Posterior cingulate gyrus (tissue), 11 donors: ENCODE data around the gene RNU1-4.
"Not testable (repeated sequence)": the region's sequence is repeated elsewhere in the genome, so short reads cannot be mapped to it uniquely, and the experiment has no call there.

Source experiments
- DNase-seq, 10 donors: peaks; one replicate each; pipeline versions ENCODE4 v3.0.0 to v3.0.0-alpha.2; 2020 to 2021; ENCODE audit warnings: mixed read lengths in 3 of 10
- intact Hi-C: fragments of 100-400 bp; cut with DNase I; formaldehyde crosslinking; loops from one replicate; pipeline ENCODE4 v1.15.1; 2023

Gene RNU1-4

GRCh38 chr1:16740047-16740964, at the start of gene RNU1-4:
TSS of gene RNU1-4 (plus strand) at chr1:16740516.
- intact Hi-C loops, DNase-seq: not testable (repeated sequence)

GRCh38 chr1:16690971-16691682, 49.2 kb upstream of the RNU1-4 start:
- intact Hi-C loops = not testable (repeated sequence)
- DNase-seq = peak in 1 of 10 donors; percentile 11

- intact Hi-C loops, DNase-seq: not testable (repeated sequence)
These were observed 48.0 kb upstream of the RNU1-4 start for GRCh38 chr1:16692283-16692682.

GRCh38 chr1:16692717-16693448, 47.4 kb upstream of the RNU1-4 start:
- DNase-seq, intact Hi-C loops: not testable (repeated sequence)

- peak in 2 of 10 donors; percentile 50 to 60 for DNase-seq
- intact Hi-C loops = not testable (repeated sequence)
These were observed 46.6 kb upstream of the RNU1-4 start for GRCh38 chr1:16693449-16694307.

- DNase-seq, intact Hi-C loops: not testable (repeated sequence)
These were observed 46.0 kb upstream of the RNU1-4 start for GRCh38 chr1:16694308-16694702.

- peak in 2 of 10 donors; percentile 27 to 74 for DNase-seq
- intact Hi-C loops = not testable (repeated sequence)
These were observed 43.7 kb upstream of the RNU1-4 start for GRCh38 chr1:16696507-16697150.

- DNase-seq, intact Hi-C loops: not testable (repeated sequence)
These were observed 43.2 kb upstream of the RNU1-4 start for GRCh38 chr1:16697152-16697551.

GRCh38 chr1:16699440-16699839, 40.9 kb upstream of the RNU1-4 start:
- DNase-seq = peak in 2 of 10 donors; percentile 44 to 66
- intact Hi-C loops = not testable (repeated sequence)

- not testable (repeated sequence) for DNase-seq
These were observed 40.0 kb upstream of the RNU1-4 start for GRCh38 chr1:16700138-16700895.

GRCh38 chr1:16701189-16701588, 39.1 kb upstream of the RNU1-4 start:
- DNase-seq, intact Hi-C loops: not testable (repeated sequence)

More at GRCh38 chr1:16700138-16700895, 40.0 kb upstream of the RNU1-4 start:
- intact Hi-C loops = not testable (repeated sequence)

GRCh38 chr1:16702280-16702679, 38.0 kb upstream of the RNU1-4 start:
- DNase-seq, intact Hi-C loops: not testable (repeated sequence)

GRCh38 chr1:16703141-16703540, 37.2 kb upstream of the RNU1-4 start:
- intact Hi-C loops, DNase-seq: not testable (repeated sequence)

- DNase-seq, intact Hi-C loops: not testable (repeated sequence)
These were observed 36.7 kb upstream of the RNU1-4 start for GRCh38 chr1:16703602-16704001.

GRCh38 chr1:16704076-16704475, 36.2 kb upstream of the RNU1-4 start:
- intact Hi-C loops = not testable (repeated sequence)

GRCh38 chr1:16704502-16705100, 35.7 kb upstream of the RNU1-4 start:
- DNase-seq = peak in 2 of 10 donors; percentile 27 to 52
- intact Hi-C loops = not testable (repeated sequence)

More at GRCh38 chr1:16704076-16704475, 36.2 kb upstream of the RNU1-4 start:
- peak in 2 of 10 donors; percentile 30 to 40 for DNase-seq

GRCh38 chr1:16706302-16706701, 34.0 kb upstream of the RNU1-4 start:
- intact Hi-C loops = not testable (repeated sequence)

More at GRCh38 chr1:16706302-16706701, 34.0 kb upstream of the RNU1-4 start:
- peak in 2 of 10 donors; percentile 8 to 66 for DNase-seq
